ENCODE measurements around the gene CDHR2.

CDHR2 gene

GRCh38 chr5:176548967-176549444, at the start of gene CDHR2:
Gene CDHR2 (plus strand): TSS chr5:176549342. CDS start chr5:176565353, 16,011 bp downstream.
- DNase-seq = no peak

- DNase-seq = no peak
Measured at GRCh38 chr5:176500511-176500910, 48.6 kb upstream of the CDHR2 start.

GRCh38 chr5:176501333-176501732, 47.8 kb upstream of the CDHR2 start:
- no peak for DNase-seq

GRCh38 chr5:176503496-176503895, 45.6 kb upstream of the CDHR2 start:
- no peak for DNase-seq

- DNase-seq = no peak
Measured at GRCh38 chr5:176507911-176508310, 41.2 kb upstream of the CDHR2 start.

- no peak for DNase-seq
Measured at GRCh38 chr5:176508603-176509002, 40.5 kb upstream of the CDHR2 start.

GRCh38 chr5:176513788-176514187, 35.4 kb upstream of the CDHR2 start:
- no peak for DNase-seq

- no peak for DNase-seq
Measured at GRCh38 chr5:176514244-176514950, 34.7 kb upstream of the CDHR2 start.

- no peak for DNase-seq
Measured at GRCh38 chr5:176515396-176515795, 33.7 kb upstream of the CDHR2 start.

- DNase-seq = no peak
Measured at GRCh38 chr5:176517053-176517661, 32.0 kb upstream of the CDHR2 start.

GRCh38 chr5:176519810-176520720, 29.1 kb upstream of the CDHR2 start:
- DNase-seq = no peak

GRCh38 chr5:176521286-176521685, 27.9 kb upstream of the CDHR2 start:
- DNase-seq = no peak

- no peak for DNase-seq
Measured at GRCh38 chr5:176521699-176522263, 27.4 kb upstream of the CDHR2 start.

GRCh38 chr5:176524138-176524537, 25.0 kb upstream of the CDHR2 start:
- no peak for DNase-seq

GRCh38 chr5:176524987-176525386, 24.2 kb upstream of the CDHR2 start:
- DNase-seq = no peak

GRCh38 chr5:176525677-176526076, 23.5 kb upstream of the CDHR2 start:
- no peak for DNase-seq

- DNase-seq = no peak
Measured at GRCh38 chr5:176526462-176526861, 22.7 kb upstream of the CDHR2 start.

- no peak for DNase-seq
Measured at GRCh38 chr5:176527246-176528222, 21.6 kb upstream of the CDHR2 start.

- no peak for DNase-seq
Measured at GRCh38 chr5:176528301-176528700, 20.8 kb upstream of the CDHR2 start.

GRCh38 chr5:176528761-176529115, 20.4 kb upstream of the CDHR2 start:
- no peak for DNase-seq

GRCh38 chr5:176529116-176529740, 19.9 kb upstream of the CDHR2 start:
- DNase-seq = no peak

GRCh38 chr5:176529741-176530141, 19.4 kb upstream of the CDHR2 start:
- no peak for DNase-seq

Data from NCI-H2081 treated with DMSO at 0.1 percent for 48 hours (cell line).